Endothelial cell (in vitro differentiated cells): Measurements from ENCODE around the gene NMRK1. TPM values are rescaled to one million over a fixed set of nuclear protein-coding genes. Genes with fewer than 3 reads are reported as not detected.

Source experiments
- DNase-seq: peaks from one replicate; pipeline ENCODE4 v3.0.0; 2021; ENCODE audit warnings: low spot score
- H3K27ac Mint-ChIP-seq: one replicate; pipeline ENCODE4 v1.8.0; 2021; ENCODE audit warnings: mixed read lengths, inconsistent platforms; ENCODE audit not compliant: unreplicated experiment
- H3K27me3 Mint-ChIP-seq: one replicate; pipeline ENCODE4 v1.8.0; 2021; ENCODE audit warnings: mild to moderate bottlenecking, moderate library complexity, mixed read lengths, inconsistent platforms; ENCODE audit not compliant: unreplicated experiment
- H3K36me3 Mint-ChIP-seq: one replicate; pipeline ENCODE4 v1.8.0; 2021; ENCODE audit warnings: mild to moderate bottlenecking, low read depth, mixed read lengths, inconsistent platforms; ENCODE audit not compliant: unreplicated experiment
- H3K4me1 Mint-ChIP-seq: one replicate; pipeline ENCODE4 v1.8.0; 2021; ENCODE audit warnings: mild to moderate bottlenecking, mixed read lengths, inconsistent platforms; ENCODE audit not compliant: unreplicated experiment
- H3K4me3 Mint-ChIP-seq: one replicate; pipeline ENCODE4 v1.8.0; 2021; ENCODE audit warnings: mild to moderate bottlenecking, mixed read lengths, inconsistent platforms; ENCODE audit not compliant: unreplicated experiment
- H3K9me3 Mint-ChIP-seq: one replicate; pipeline ENCODE4 v1.8.0; 2021; ENCODE audit warnings: mixed read lengths, inconsistent platforms; ENCODE audit not compliant: unreplicated experiment
- CTCF ChIP-seq: fragments of 200-600 bp; sonication (generic); IDR thresholded peaks from one replicate; pipeline ENCODE4 v1.5.0; 2021; ENCODE audit warnings: antibody characterized with exemption; ENCODE audit not compliant: unreplicated experiment
- total RNA-seq: library from RNA; stranded (reverse); fragmentation: NEBNext Ultra II Directional; extraction: Animal tissue kit (Norgen Biotek cat#: 25700); gene quantifications from one replicate; pipeline ENCODE4 v1.2.1, GENCODE V29; 2021; ENCODE audit not compliant: unreplicated experiment

NMRK1 gene
- total RNA-seq, 1 donor from 2014 or later: 58.2 TPM

GRCh38 chr9:75019654-75020053, 68.3 kb downstream of the NMRK1 start:
- DNase-seq: no peak
- Mint-ChIP-seq H3K27me3 (peaks cover 2% of the 10 kb centered on the region), H3K4me3 (no peak overlapping the region), H3K9me3 (no peaks in the 10 kb centered on the region), H3K36me3 (no peaks in the 10 kb centered on the region), H3K4me1 (no peaks in the 10 kb centered on the region), H3K27ac (no peak overlapping the region)
- no peak for TF ChIP-seq CTCF

- H3K4me3 Mint-ChIP-seq: no peak overlapping the region
- TF ChIP-seq CTCF: no peak
- DNase-seq: no peak
- no peaks in the 10 kb centered on the region for H3K36me3 Mint-ChIP-seq
- no peaks in the 10 kb centered on the region for H3K9me3 Mint-ChIP-seq
- H3K27me3 Mint-ChIP-seq: peaks cover 2% of the 10 kb centered on the region
- H3K4me1 Mint-ChIP-seq: no peaks in the 10 kb centered on the region
- H3K27ac Mint-ChIP-seq: no peak overlapping the region
These were observed 68.9 kb downstream of the NMRK1 start for GRCh38 chr9:75019022-75019421.

GRCh38 chr9:75017378-75017777, 70.6 kb downstream of the NMRK1 start:
- DNase-seq: no peak
- Mint-ChIP-seq H3K36me3 (no peaks in the 10 kb centered on the region), H3K4me1 (no peaks in the 10 kb centered on the region), H3K4me3 (no peak overlapping the region), H3K9me3 (no peaks in the 10 kb centered on the region), H3K27me3 (no peaks in the 10 kb centered on the region), H3K27ac (no peak overlapping the region)
- TF ChIP-seq CTCF: no peak

GRCh38 chr9:75013735-75014134, 74.2 kb downstream of the NMRK1 start:
- Mint-ChIP-seq H3K4me1 (no peaks in the 10 kb centered on the region), H3K9me3 (no peaks in the 10 kb centered on the region), H3K27ac (no peak overlapping the region), H3K4me3 (no peak overlapping the region), H3K27me3 (no peaks in the 10 kb centered on the region), H3K36me3 (peaks cover 6% of the 10 kb centered on the region)
- TF ChIP-seq CTCF: no peak
- no peak for DNase-seq

Other genes starting within 250 kb of the NMRK1 start
- gene TRPM6, start 200.2 kb downstream of the NMRK1 start, total RNA-seq: 1.9 TPM
- 3.9 TPM for gene C9orf40, start 135.2 kb downstream of the NMRK1 start, total RNA-seq
- gene CARNMT1, start 59.9 kb downstream of the NMRK1 start, total RNA-seq: 17.4 TPM
- 51.4 TPM for gene OSTF1, start 359 bp upstream of the NMRK1 start, total RNA-seq